IPS-18c (cell line): ENCODE measurements around the gene NFKBIZ.

Experiments
- H3K4me3 ChIP-seq: 2 replicates; pipeline ENCODE4 v1.7.0; 2013; ENCODE audit warnings: low read depth, mild to moderate bottlenecking, low read length, moderate library complexity; ENCODE audit not compliant: insufficient read depth
- H3K9me3 ChIP-seq: one replicate; pipeline ENCODE4 v1.6.1; 2013; ENCODE audit warnings: mild to moderate bottlenecking, low read length, moderate library complexity; ENCODE audit not compliant: control insufficient read depth, insufficient read depth

NFKBIZ gene

DNA sequence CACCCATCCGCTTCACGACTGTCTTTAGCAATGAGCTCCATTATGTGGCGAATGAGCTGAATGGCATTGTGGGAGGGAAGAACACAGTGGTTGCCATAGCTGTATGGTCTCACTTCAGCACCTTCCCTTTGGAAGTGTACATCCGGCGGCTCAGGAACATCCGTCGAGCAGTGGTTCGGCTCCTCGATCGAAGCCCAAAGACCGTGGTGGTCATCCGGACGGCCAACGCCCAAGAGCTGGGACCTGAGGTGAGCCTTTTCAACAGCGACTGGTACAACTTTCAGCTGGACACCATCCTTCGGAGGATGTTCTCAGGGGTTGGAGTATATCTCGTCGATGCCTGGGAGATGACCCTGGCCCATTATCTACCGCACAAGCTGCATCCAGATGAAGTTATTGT, 27.8 kb upstream of the NFKBIZ start:
- no peak overlapping the region for H3K4me3 ChIP-seq
- H3K9me3 ChIP-seq = no peaks in the 10 kb centered on the region

DNA sequence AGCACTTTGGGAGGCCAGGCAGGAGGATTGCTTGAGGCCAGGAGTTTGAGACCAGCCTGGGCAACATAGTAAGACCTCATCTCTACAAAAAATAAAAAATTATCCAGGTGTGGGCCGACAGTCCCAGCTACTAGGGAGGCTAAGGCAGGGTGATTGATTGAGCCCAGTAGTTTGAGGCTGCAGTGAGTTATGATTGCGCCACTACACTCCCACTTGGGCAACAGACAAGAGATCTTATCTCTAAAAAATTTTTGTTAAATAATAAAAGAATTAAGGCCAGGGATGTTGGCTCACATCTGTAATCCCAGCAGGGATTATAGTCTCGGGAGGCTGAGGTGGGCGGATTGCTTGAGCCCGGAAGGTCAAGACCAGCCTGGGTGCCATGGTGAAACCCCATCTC, 25.8 kb upstream of the NFKBIZ start:
- Histone ChIP-seq H3K9me3 (no peaks in the 10 kb centered on the region), H3K4me3 (no peak overlapping the region)

DNA sequence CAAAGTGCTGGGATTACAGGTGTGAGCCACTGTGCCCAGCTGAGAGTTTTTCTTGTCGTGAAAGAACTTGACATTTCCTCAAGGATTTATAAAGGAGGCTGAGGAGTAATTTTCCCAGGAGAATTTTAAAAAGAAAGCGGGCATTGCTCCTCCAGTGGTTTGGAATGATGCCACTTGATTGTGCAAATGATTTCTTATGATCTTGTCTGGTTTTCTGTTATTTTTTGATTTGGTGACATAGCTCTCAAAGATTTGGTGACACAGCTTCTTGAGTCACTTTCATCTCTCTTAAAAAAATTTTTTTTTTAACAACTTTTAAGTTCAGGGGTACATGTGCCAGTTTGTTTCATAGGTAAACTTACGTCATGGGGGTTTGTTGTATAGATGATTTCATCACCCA, 24.6 kb upstream of the NFKBIZ start:
- no peaks in the 10 kb centered on the region for H3K9me3 ChIP-seq
- H3K4me3 ChIP-seq = no peak overlapping the region

DNA sequence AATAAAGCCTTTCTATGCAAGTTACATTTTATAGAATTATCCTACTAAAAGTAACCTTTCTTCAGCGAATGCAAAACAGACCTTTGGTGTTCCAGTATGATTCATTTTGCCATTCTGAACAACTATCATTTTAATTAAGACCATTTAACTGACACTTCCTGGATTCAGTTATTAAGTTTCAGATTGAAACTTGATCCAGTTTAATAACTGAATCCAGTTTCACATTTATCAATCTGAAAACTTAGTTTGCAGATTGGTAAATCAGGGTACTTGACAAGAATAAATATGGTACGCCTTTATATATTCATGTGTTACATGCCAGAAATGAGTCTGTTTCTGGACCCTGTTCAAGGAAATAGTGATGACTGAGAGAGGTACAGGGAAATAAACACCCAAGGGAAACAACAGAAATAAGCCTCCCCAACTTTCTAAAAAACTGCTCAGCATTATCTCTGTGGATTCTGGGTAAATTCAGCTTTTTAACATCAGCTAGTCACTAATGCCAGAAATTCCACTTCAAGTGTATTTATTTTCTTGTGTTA, 23.3 kb upstream of the NFKBIZ start:
- Histone ChIP-seq H3K4me3 (no peak overlapping the region), H3K9me3 (no peaks in the 10 kb centered on the region)

DNA sequence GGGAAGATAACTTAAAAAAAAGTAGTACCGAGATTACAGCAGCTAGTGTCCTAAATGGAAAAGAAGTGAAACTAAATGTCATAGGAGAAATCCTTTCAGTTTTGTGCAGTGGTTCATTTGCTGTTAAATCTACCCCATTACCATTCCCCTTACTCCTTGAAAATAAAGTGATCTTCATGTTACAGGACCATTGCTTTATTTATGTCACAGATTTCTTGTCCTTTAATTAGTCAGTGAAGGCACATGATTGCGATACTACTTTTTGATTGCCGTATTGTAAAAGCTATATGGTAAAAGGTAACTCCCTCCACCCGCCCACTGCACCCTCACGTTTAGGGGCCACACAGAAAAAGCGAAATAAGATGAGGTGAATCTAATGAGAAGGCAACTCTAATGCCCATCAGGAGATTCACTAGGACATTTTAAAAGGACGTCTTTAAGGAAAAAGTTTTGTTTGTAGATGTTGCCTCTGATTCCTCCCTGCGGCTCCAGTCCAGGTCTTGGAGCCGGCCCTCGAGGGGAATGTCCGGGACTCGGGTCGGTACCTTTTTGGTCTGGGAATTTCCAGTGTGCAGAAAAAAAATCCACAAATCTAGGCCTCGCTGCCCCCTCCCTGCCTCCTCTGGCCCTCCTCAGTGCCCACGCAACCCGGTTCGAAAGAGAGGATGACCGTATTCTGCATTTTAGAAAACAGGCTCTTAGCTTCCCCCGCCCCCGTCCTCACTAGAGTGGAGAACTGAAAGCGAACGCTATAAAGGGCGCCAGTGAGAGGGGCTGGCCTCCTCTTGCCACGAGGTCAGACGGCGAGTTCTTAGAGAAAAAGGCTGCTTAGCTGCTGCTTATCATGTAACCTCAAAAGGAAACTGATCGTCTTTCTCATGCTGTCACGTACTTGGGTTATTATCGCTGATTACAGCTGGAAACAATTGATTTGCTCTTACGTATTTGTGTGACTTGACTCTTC, 21.8 kb upstream of the NFKBIZ start:
- H3K9me3 ChIP-seq = no peaks in the 10 kb centered on the region
- peak overlapping the region; percentile 64; the same call in 1 of the 2 replicates for H3K4me3 ChIP-seq

DNA sequence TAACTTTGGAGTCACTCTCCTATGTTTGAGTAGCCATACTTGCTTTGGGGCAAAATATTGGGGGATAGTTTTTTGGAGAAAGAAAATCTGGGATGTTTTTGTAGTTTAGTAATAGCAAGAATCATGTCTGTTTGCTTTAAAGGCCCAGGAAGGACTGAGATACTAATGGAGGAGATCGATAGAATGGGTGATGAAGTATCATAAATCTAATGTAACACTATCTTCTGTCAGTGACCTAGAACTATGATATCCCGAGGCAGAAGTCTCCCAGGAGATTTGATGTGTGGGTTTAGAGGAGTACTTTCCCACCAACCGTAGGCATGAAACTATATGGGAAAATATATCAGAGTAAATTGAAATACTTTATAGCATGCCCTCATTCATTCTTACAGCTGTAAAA, 21.0 kb upstream of the NFKBIZ start:
- Histone ChIP-seq H3K4me3 (no peak overlapping the region; the same call in 1 of the 2 replicates), H3K9me3 (no peaks in the 10 kb centered on the region)

DNA sequence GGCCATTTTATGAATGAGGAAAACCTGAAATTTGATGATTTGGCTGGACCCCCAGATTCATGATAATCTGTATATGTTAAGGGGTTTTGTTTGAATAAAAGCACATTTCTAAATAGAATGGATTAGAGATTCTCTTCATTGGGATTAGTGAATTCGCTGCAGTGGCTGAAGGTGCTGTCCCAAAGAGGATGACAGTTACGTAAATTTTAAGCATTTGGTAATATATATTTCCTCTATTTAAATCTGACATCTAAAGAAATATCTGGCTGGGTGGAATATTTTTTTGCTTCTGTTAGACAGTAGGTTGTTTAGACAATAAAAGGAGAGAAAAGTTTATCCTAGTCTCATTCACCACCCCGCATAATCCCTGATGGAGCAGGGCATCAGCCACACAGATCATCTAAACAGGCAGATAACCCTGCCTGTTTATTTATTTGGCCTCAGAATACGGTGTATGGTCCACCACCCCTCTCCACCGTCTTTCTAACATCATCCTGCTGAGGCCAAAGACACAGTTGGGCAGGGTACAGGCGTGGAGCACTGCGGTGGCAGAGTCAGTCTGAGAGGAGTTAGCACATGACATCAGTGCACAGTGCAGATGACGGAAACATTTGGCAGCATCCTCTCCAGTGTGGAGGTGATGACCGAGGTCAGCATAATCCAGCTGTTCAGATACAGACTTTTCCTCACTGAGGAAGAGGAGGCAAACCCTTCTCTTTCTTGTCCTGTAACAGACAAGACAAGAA, 20.4 kb upstream of the NFKBIZ start:
- Histone ChIP-seq H3K9me3 (no peaks in the 10 kb centered on the region), H3K4me3 (no peak overlapping the region)

DNA sequence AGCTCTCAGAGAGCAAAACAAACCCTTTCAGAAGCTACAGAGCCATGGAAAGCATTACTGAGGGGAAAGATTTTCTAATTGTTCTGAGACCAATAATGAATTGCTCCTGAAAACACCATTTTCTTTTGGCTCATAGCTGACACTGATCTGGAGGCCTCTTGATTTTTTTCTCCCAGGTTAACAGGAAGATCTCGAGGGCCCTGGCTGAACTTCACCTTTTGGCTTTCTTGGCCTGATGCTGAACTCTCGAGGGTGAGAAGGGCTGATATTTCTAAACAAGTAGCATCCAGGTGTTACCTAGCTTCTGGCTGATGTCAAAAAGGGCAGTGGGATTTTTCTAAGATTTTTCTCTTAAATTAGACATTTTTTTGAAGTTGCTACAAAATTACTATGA, 19.9 kb upstream of the NFKBIZ start:
- Histone ChIP-seq H3K4me3 (no peak overlapping the region), H3K9me3 (no peaks in the 10 kb centered on the region)

DNA sequence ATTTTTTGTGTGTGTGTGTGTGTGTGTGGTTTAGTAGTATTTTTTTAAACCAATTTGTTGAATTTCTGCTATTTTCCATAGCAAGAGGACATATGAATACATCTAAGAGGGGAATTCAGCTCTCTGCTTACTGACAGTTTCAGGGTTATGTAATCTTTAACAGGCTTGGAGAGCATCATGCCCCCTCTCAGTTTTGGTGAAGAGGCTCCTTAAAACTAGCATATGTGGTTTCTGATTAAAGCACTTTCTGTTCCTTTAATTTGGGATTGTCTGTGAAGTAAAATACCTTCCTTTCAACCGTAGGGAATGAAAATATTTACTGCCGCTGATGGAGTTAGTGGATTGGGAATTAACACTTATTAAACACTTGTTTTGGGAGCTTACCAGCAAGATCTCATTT, 19.4 kb upstream of the NFKBIZ start:
- Histone ChIP-seq H3K4me3 (no peak overlapping the region), H3K9me3 (no peaks in the 10 kb centered on the region)

DNA sequence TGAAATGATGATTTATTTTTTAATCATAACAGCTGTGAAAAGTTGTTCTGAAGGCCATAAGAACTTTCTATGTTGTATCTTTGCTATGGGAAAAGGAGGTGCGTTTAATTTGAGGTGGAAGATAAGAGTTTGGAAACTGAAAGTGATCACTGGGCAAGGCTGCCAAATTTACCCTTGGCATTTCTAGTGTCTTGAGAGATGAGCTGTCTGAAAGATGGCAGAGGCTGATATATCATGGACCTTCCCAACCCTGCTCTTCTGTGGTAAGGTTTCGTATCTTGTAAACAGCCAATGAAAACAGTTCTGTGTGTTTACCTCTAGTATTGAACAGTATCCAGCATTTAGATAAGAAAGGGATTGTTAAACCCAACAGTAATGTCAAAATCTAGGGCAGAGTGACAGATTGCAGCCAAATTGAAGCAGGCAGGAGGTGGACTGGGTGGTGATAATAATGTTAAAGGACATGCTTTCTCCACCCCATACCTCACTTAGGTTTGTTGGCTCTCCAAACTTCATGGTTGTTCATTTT, 15.8 kb upstream of the NFKBIZ start:
- H3K4me3 ChIP-seq = no peak overlapping the region
- no peaks in the 10 kb centered on the region for H3K9me3 ChIP-seq

DNA sequence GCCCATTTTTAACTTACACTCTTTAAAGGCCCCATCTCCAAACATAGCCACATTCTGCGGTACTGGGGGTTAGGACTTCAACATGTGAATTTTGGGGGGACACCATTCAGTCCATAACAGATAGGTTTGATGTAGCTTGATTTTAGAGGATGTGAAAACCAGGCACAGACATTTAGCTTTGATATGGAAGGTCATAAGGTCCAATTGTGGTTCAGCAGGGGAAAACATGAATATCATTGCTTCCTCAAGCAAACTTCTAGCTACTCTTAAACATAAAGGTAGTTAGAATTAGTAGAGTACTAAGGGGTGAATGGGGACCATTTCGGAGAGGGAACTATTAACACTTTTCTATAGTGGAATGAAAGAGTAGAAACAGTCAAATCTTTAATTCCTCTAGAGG, 13.6 kb upstream of the NFKBIZ start:
- Histone ChIP-seq H3K4me3 (no peak overlapping the region), H3K9me3 (no peaks in the 10 kb centered on the region)

DNA sequence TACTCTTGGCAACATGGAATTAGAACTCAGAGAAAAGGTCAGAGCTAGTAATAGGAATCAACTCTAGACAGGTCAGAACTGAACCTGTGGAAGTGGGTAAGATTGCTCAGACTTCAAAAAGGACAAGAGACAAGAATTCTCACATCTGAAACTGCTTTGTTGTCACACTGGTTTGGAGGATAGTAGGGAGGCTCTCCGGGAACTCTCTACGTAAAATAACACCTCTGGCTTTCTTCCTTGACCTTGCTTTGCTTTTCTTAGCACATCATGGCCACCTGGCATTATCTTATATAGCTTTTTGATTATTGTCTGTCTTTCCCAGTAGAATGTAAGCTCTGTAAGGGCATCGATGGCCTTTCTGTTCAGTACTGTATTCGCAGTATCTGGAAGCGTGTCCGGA, 13.2 kb upstream of the NFKBIZ start:
- H3K9me3 ChIP-seq = no peaks in the 10 kb centered on the region
- no peak overlapping the region for H3K4me3 ChIP-seq

DNA sequence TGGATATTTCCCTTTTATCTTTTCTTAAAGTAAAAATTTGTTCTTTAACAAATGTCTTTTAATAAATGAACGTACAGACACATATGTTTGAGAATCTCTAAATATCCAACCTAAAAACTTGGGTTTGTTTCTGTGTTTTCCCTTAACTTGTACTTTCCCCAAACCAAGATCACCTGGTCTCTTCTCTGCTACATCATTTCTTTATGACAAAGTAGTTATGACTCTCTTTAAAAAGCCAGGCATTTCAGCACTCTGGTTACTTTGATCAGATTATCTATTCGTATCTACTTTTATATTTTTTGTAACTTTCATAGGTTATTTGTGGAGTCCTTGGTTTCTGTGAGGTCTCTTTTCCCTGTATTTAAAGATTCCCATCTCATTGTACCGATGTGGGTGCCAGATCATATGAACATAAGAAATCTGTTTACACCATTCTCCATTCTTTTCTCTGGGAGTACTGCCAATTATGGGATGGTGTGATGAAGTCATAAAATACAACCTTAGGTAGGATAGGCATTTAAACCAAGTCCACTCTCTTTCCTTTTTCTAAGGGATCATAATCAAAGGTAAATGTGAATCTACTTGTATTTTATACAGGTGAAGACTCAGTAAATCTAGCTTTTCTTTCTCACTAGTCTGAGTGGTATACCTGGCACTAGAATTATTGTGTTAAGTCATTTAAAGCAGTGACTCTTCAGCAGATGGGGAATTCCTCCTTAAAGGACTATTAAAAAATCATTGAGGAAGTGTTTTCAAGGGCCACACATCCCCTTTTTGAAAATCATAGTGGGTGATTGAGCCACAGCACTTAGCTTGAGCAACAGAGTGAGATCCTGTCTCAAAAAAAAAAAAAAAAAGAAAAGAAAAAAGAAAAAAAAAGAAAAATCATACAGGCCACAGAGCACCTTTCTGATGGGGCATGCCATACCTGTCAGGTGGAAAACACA, 12.4 kb upstream of the NFKBIZ start:
- H3K9me3 ChIP-seq = no peaks in the 10 kb centered on the region
- no peak overlapping the region for H3K4me3 ChIP-seq

DNA sequence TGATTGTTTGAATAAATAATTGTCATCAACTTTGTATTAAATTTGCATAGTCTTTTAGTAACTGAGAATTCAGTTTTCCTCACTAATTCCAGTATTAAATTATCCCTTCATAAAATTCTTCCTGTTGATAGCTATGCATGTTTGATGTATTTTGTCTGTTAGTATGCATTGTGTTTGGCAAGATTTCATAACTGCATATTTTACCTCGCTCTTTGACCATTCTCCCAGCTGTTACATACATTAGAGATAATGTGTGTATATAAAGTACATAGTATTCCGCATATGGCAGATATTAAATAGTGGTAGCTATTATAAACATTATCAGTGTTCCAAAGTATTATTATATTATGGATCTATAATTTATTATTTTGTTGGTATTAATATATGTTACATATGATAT, 10.6 kb upstream of the NFKBIZ start:
- H3K9me3 ChIP-seq = no peaks in the 10 kb centered on the region

DNA sequence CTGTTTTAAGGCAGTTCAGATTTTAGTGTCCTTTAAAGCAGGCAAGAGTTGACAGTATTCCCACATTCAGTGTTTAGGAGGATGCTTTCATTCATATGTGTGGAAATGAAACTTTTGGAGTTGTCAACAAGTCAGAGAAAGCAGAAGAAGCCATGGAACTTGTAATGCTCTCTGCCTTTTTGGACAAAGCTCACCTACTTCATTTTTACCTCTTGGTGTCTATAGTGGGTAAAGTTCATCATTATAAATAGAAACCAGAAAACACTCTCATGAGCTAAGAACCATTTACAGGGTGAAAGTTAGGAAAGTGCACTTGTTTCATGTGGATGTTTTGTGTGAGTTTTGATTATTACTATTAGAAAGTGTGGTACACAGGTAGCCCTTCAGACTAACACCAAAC, 9.2 kb upstream of the NFKBIZ start:
- Histone ChIP-seq H3K9me3 (no peaks in the 10 kb centered on the region), H3K4me3 (no peak overlapping the region)

More for the DNA sequence above, 10.6 kb upstream of the NFKBIZ start:
- no peak overlapping the region for H3K4me3 ChIP-seq

DNA sequence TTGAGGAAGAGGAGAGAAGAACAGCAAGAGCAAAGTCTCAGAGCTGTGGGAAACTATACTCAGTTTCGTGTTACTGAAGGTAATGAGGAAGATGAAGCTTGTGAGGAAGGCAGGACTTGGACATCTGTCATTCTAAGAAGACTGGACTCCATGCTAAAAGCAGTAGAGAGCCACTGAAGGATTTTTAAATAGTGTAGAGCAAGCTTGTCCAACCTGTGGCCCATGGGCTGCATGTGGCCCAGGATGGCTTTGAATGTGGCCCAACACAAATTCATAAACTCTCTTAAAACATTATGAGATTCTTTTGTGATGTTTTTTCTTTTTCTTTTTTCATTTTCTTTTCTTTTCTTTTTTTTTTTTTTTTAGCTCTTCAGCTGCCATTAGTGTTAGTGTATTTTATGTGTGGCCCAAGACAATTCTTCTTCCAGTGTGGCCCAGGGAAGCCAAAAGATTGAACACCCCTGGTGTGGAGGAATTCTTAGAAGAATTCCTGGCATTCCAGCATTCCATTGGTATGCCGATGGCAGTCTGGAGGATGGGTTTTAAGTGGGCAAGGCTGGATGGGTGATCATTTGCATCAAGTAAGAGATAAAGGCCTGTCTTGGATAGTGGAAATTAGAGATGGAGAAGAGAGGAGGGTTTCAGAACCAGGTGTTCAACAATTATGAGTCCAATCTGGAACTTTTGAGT, 6.9 kb upstream of the NFKBIZ start:
- Histone ChIP-seq H3K4me3 (no peak overlapping the region), H3K9me3 (no peaks in the 10 kb centered on the region)
